ENCODE measurements around the gene ABO.
"Not testable (repeated sequence)": the region's sequence is repeated elsewhere in the genome, so short reads cannot be mapped to it uniquely, and the experiment has no call there.

GRCh38 chr9:133317551-133317950, 42.5 kb upstream of the ABO start:
- TF ChIP-seq CTCF (IDR thresholded peaks at IDR 0.05; ENCODE audit: borderline replicate concordance, extremely low read depth, low read length, poor library complexity, severe bottlenecking); EZH2 (IDR thresholded peaks at IDR 0.05; ENCODE audit: borderline replicate concordance, low read depth, low read length, severe bottlenecking): not testable (repeated sequence)
